GM18519 (cell line): Measurements from ENCODE around the gene DSP.
A peak's percentile ranks its signal among the peaks of the same experiment; 100 is the strongest.

Experiments
- ATAC-seq: cut with Tn5 transposase; IDR thresholded peaks from one replicate; pipeline ENCODE4 v1.9.1; 2021; ENCODE audit warnings: mild to moderate bottlenecking, moderate library complexity; ENCODE audit not compliant: unreplicated experiment, low FRiP score

The DSP gene

GRCh38 chr6:7589221-7589620, 47.8 kb downstream of the DSP start:
- no peak for ATAC-seq

- ATAC-seq: peak; percentile 99
These were observed 48.8 kb downstream of the DSP start, which contains the start of gene SNRNP48 for GRCh38 chr6:7589949-7590917. TSS of gene SNRNP48 (plus strand) at chr6:7590198. CDS start at chr6:7590258, 60 bp downstream.

- ATAC-seq: no peak
These were observed 49.4 kb downstream of the DSP start for GRCh38 chr6:7590918-7591302.

- no peak for ATAC-seq
These were observed 50.3 kb downstream of the DSP start for GRCh38 chr6:7591770-7592169.

GRCh38 chr6:7593229-7593628, 51.8 kb downstream of the DSP start:
- ATAC-seq: no peak

- ATAC-seq: no peak
These were observed 53.2 kb downstream of the DSP start for GRCh38 chr6:7594579-7595125.

GRCh38 chr6:7604003-7604402, 62.5 kb downstream of the DSP start:
- ATAC-seq: no peak

GRCh38 chr6:7604506-7604905, 63.0 kb downstream of the DSP start:
- ATAC-seq: no peak

GRCh38 chr6:7615611-7616383, 74.3 kb downstream of the DSP start:
- no peak for ATAC-seq

GRCh38 chr6:7617801-7618764, 76.6 kb downstream of the DSP start:
- ATAC-seq: no peak

- no peak for ATAC-seq
These were observed 80.3 kb downstream of the DSP start for GRCh38 chr6:7621761-7622160.

GRCh38 chr6:7624796-7625710, 83.6 kb downstream of the DSP start:
- no peak for ATAC-seq

GRCh38 chr6:7628479-7628878, 87.0 kb downstream of the DSP start:
- ATAC-seq: no peak

GRCh38 chr6:7628909-7629308, 87.4 kb downstream of the DSP start:
- no peak for ATAC-seq

- ATAC-seq: no peak
These were observed 87.8 kb downstream of the DSP start for GRCh38 chr6:7629321-7629720.

GRCh38 chr6:7630792-7631191, 89.3 kb downstream of the DSP start:
- no peak for ATAC-seq

GRCh38 chr6:7631466-7631865, 90.0 kb downstream of the DSP start:
- ATAC-seq: no peak

GRCh38 chr6:7632501-7633290, 91.2 kb downstream of the DSP start:
- no peak for ATAC-seq
